GM12864 (cell line): ENCODE results near the gene MDFIC.

ENCODE experiments used
- DNase-seq: peaks from one replicate; pipeline ENCODE4 v3.0.0-alpha.2; 2011; ENCODE audit warnings: low read depth
- H3K4me3 ChIP-seq: 2 replicates; pipeline ENCODE4 v1.5.1; 2011; ENCODE audit warnings: mild to moderate bottlenecking, low read depth, low read length, control low read depth
- TF ChIP-seq, protein P1 (sequence below): IDR thresholded peaks from 2 replicates; pipeline ENCODE4 v1.5.1; 2011; ENCODE audit warnings: low read depth, mild to moderate bottlenecking, moderate library complexity, low read length, control low read depth, inconsistent platforms; ENCODE audit errors: missing control alignments

MDFIC gene

DNA sequence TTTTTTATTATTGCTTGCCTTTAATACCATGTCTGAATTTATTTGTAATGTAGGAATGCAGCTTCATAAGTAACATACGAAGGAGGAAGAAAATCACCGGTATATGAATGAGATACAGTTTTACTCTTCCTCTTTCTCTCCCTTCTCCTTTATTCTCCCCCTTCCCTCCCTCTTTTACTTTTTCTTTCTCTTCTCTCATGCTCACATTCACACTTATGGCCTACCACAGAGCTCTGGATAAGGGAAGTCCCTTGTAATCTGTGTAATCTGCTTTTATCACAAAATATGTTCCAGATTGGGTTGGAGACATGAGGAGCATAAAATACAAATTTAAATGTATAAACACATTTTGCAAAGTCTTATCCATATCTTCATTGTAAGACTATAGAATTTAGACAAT lies 59.4 kb downstream of the MDFIC start:
- TF ChIP-seq, protein P1, sequence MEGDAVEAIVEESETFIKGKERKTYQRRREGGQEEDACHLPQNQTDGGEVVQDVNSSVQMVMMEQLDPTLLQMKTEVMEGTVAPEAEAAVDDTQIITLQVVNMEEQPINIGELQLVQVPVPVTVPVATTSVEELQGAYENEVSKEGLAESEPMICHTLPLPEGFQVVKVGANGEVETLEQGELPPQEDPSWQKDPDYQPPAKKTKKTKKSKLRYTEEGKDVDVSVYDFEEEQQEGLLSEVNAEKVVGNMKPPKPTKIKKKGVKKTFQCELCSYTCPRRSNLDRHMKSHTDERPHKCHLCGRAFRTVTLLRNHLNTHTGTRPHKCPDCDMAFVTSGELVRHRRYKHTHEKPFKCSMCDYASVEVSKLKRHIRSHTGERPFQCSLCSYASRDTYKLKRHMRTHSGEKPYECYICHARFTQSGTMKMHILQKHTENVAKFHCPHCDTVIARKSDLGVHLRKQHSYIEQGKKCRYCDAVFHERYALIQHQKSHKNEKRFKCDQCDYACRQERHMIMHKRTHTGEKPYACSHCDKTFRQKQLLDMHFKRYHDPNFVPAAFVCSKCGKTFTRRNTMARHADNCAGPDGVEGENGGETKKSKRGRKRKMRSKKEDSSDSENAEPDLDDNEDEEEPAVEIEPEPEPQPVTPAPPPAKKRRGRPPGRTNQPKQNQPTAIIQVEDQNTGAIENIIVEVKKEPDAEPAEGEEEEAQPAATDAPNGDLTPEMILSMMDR, result no peak
- no peak for DNase-seq
- no peak overlapping the region for H3K4me3 ChIP-seq

DNA sequence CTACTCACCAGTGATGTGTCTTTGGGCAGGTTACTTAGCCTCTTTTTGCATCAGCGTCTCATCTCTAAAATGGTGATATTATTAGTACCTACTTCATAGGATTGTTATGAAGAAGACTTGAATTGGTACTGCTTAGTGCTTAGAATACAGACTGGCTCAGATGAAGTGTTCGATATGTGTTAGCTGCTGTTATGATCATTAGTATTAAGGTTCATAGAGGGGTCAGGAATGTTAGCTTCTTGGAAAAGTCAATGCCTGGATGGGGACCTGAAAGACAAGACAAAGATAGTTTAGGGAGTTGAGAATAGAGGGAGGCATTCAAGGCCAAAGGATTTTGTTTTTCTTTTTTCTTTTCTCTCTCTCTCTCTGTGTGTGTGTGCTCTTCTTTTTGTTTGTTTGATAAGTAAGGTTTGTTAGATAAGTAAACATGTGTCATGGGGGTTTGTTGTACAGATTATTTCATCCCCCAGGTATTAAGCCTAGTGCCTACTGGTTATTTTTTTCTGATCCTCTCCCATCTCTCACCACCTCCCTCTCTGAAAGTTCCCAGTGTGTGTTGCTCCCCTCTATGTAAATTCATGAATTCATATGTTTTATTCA lies 63.3 kb downstream of the MDFIC start:
- no peak for DNase-seq
- TF ChIP-seq, protein P1, result no peak
- no peak overlapping the region for H3K4me3 ChIP-seq

DNA sequence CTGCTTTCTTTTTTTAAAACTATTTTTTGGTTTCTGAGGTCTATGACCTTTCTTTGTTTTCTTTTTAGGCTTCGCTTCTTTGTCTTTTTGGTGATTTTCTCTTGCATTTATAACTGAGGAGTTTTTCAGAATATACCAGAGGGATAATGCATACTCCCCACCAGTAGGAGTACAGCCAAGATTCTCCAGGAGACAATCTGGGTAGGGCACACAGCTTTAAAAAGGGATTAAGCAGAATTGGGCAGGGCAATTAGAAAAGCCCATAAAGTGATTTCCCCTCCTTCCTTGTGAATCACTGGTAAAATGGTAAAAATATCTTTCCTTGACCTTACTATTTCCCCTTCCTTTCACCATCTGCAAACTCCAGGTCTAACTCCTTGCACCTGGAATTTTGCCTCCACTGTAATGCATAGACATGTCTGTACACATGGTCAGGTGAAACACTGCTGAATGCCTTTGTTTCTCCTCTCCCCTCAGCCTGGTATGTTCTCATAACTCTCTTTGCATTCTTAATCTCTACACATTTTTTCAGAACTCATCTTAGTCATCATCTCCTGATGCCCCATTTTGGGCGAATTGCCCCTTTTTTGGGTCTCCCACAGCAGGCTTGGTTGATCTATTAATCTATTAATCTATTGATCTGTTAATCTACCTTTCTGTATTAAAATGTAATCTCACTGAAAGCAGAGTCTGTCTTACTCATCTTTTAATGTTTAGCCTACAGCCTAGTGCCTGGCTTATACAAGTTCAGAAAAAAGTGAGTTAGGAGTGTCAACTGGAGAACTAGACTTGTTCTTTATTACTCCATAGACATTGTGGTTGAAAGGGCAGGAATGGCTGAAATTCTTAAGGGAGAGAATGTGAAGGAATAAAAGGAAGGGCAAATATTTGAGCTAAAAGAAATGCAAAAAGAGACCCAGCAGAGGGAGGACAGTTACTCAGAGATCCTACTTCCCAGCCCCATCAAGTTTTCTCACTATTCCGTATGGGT lies 64.6 kb downstream of the MDFIC start:
- DNase-seq, result no peak
- no peak overlapping the region for H3K4me3 ChIP-seq
- TF ChIP-seq, protein P1, result no peak

DNA sequence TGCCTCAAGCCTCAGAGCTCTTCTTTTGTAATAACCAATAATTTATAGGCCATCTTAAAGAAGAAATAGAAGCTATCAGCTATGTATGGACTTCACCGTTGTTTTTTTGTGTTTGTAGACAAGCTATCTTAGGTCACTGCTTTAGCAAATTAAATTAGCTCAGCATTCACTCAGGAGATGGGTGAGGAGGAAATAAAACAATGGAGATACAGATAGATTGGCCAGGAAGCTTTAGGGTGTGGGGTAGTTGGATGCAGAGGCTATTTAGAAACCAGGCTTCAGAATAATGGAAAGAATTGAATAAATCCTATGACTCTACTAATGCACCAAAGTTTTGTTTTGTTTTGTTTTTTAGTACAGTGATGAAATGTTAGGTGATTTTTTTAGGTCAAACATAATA lies 66.1 kb downstream of the MDFIC start:
- H3K4me3 ChIP-seq, result no peak overlapping the region
- TF ChIP-seq, protein P1, result no peak
- no peak for DNase-seq

DNA sequence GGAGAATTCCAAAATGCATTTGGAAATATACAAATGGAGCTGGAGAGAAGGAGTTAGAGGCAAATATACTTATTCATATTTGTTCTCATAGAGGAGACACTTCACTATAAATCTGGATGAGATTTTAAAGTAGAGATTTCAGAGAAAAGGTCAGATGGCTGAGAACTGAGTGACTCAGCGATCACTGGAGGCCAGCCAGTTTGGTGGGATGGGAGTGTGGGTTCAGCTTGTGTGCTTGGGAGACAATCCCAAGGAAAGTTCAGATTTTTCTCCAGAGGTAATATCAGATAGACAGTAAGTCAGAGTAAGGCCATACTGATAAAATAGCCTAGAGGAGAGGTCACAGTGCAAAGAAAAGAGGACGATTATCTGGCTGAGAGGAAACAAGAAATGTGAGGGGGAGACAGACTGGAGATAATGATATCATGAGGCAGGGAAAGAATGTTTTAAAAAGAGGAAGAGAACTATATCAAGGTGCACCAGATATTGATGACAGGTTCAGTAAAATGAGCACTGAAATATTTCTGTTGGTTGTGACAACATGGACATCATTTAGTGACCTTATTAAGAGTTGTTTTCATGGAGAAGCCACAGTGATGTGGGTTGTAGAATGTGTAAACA lies 67.0 kb downstream of the MDFIC start:
- TF ChIP-seq, protein P1, result no peak
- DNase-seq, result no peak
- H3K4me3 ChIP-seq, result no peak overlapping the region

DNA sequence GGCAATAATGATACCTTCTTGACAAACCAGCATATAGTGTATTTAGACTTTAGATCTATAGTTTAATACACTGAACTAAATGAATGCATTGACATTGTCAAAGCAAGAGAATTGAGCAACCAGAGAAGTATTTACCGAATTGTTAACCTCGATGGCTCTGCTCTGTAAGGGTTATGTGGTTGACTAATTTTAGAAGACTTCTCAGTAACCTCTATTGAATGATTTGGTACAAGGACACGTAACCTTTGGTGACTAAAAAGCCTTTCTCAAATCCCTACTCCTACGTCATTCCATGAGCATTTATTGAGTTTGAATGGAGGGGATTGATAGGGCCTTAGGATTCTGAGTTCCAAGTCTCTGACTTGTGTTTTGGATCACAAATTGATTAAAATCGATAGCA lies 67.6 kb downstream of the MDFIC start:
- TF ChIP-seq, protein P1, result no peak
- no peak overlapping the region for H3K4me3 ChIP-seq
- no peak for DNase-seq
